HT-29 (cell line): ENCODE results near the gene SLC44A3. TPM values are rescaled to one million over a fixed set of nuclear protein-coding genes. Genes with fewer than 3 reads are reported as not detected.

ENCODE experiments used
- DNase-seq: peaks from one replicate; pipeline ENCODE4 v3.0.0-alpha.2; 2015; ENCODE audit warnings: low spot score
- total RNA-seq: library from RNA; depleted of rRNA; stranded (reverse); fragments of >200 nt; shearing (Covaris generic); gene quantifications from 2 replicates; pipeline ENCODE4 v1.2.3, GENCODE V29; 2014

SLC44A3 gene
- total RNA-seq, 1 experiment from 2014 or later: 14.1 TPM

GRCh38 chr1:94906382-94906781, 86.2 kb downstream of the SLC44A3 start:
- no peak for DNase-seq

- no peak for DNase-seq
Measured at GRCh38 chr1:94907136-94907535, 87.0 kb downstream of the SLC44A3 start.

- DNase-seq: no peak
Measured at GRCh38 chr1:94908190-94908589, 88.0 kb downstream of the SLC44A3 start.

- no peak for DNase-seq
Measured at GRCh38 chr1:94908965-94909364, 88.8 kb downstream of the SLC44A3 start.

- no peak for DNase-seq
Measured at GRCh38 chr1:94909486-94909885, 89.3 kb downstream of the SLC44A3 start.

- DNase-seq: no peak
Measured at GRCh38 chr1:94912263-94913184, 92.4 kb downstream of the SLC44A3 start.

GRCh38 chr1:94917251-94917650, 97.1 kb downstream of the SLC44A3 start:
- DNase-seq: no peak

- DNase-seq: no peak
Measured at GRCh38 chr1:94919241-94920030, 99.3 kb downstream of the SLC44A3 start.

GRCh38 chr1:94920061-94920460, 99.9 kb downstream of the SLC44A3 start:
- no peak for DNase-seq

GRCh38 chr1:94921977-94922376, 101.8 kb downstream of the SLC44A3 start:
- no peak for DNase-seq

GRCh38 chr1:94922761-94923331, 102.7 kb downstream of the SLC44A3 start:
- DNase-seq: no peak

- no peak for DNase-seq
Measured at GRCh38 chr1:94925004-94925403, 104.8 kb downstream of the SLC44A3 start.

GRCh38 chr1:94925561-94926125, 105.5 kb downstream of the SLC44A3 start:
- peak; percentile 16 for DNase-seq

- peak; percentile 20 for DNase-seq
Measured at GRCh38 chr1:94926126-94926914, 106.2 kb downstream of the SLC44A3 start.

GRCh38 chr1:94926915-94927404, 106.8 kb downstream of the SLC44A3 start, which contains the start of gene CNN3:
TSS of gene CNN3 (minus strand) at chr1:94927110. CDS start at chr1:94926894, 216 bp downstream.
- DNase-seq: peak; percentile 30

- DNase-seq: no peak
Measured at GRCh38 chr1:94927405-94928175, 107.4 kb downstream of the SLC44A3 start.

GRCh38 chr1:94928293-94928939, 108.3 kb downstream of the SLC44A3 start:
- no peak for DNase-seq

GRCh38 chr1:94929351-94930217, 109.4 kb downstream of the SLC44A3 start:
- no peak for DNase-seq
